ENCODE results near the gene TCL1B. TPM values are rescaled to one million over a fixed set of nuclear protein-coding genes. Genes with fewer than 3 reads are reported as not detected.
"Not testable (repeated sequence)": the region's sequence is repeated elsewhere in the genome, so short reads cannot be mapped to it uniquely, and the experiment has no call there.

TCL1B gene
- polyA plus RNA-seq, 3 donors from 2014 or later = not detected

DNA sequence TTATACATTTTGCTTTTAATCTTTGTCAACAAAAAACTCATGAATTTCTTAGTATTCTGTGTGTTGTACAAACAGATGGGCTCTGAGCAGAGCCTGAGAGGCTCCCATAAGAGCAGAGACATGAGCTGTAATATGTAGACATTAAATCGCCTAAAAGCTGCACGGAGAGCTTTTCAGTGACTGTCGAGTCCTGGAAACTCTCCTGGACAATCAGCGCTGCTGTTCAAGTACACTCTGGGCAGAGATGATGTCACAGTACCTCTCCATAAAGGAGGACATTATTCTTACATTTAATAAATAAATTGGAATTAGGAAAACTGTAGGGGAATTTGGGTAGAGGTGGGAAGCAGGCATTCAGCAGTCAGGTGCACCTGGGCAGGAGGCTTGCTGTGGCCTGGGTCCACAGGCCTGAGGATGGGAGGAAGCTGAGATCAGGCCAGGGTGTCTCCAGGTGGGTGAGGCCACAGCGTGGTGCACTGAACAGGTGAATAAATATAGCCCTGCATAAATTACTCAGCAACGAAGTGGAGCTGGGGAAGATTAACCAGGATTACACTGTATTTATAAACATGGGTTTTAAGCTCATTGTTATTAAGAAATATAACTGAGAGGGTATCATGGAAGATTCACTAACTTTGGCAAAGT lies 41.0 kb downstream of the TCL1B start:
- H3K27me3 Mint-ChIP-seq (ENCODE audit: low read depth in 3 of 3) = peaks cover 0 to 8% (median 5%) of the 10 kb centered on the region in 3 donors
- no peak overlapping the region for H3K27ac Mint-ChIP-seq
- DNase-seq = no peak
- no peak overlapping the region for H3K4me3 Mint-ChIP-seq
- peaks cover 0 to 4% (median 0%) of the 10 kb centered on the region in 3 donors for H3K36me3 Mint-ChIP-seq
- H3K9me3 Mint-ChIP-seq = peaks cover 0 to 13% (median 6%) of the 10 kb centered on the region in 6 donors
- no peaks in the 10 kb centered on the region for H3K4me1 Mint-ChIP-seq

DNA sequence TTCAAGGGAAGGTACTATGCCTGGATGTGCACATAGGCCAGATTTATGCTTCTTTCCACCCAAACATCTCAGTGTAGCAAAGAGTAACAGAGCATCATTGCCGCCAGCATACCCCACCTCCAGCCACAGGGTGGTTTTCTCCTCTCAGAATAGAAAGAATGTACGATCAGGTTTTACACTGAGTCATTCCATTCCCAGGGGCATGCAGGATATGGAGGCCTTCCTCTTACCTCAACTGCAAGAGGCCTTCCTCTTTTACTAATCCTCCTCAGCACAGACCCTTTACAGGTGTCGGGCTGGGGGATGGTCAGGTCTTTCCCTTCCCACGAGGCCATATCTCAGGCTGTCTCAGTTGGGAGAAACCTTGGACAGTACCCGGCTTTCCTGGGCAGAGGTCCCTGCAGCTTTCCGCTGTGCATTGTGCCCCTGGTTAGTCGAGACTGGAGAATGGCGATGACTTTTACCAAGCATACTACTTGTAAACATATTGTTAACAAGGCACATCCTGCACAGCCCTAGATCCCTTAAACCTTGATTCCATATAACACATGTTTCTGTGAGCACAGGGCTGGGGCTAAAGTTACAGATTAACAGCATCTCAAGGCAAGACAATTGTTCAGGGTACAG lies 43.3 kb downstream of the TCL1B start:
- H3K4me1 Mint-ChIP-seq; DNase-seq; H3K27ac Mint-ChIP-seq; H3K27me3 Mint-ChIP-seq (ENCODE audit: low read depth in 3 of 3); H3K9me3 Mint-ChIP-seq; H3K4me3 Mint-ChIP-seq; H3K36me3 Mint-ChIP-seq: not testable (repeated sequence)

DNA sequence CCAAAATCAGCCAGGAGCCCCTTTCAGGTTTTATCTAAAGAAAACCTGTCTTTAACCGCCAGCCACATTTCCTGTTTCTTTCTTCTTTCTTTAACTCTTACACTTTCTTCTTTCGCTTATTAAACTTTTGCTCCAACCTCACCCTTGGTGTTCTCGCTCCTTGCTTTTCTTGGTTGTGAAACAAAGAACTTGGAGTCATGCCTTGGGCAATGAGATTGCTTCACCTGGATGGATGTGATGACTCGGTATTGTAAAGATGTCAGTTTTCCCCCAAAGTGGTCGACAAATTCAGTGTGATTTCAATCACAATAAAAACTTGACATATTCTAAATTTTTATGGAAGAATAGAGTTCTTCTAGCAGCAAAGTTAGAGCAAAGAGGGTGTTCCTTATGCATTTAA lies 43.9 kb downstream of the TCL1B start:
- Mint-ChIP-seq H3K36me3 (no peaks in the 10 kb centered on the region), H3K9me3 (peaks cover 0 to 2% (median 0%) of the 10 kb centered on the region in 6 donors), H3K4me3 (no peak overlapping the region), H3K4me1 (no peaks in the 10 kb centered on the region), H3K27me3 (ENCODE audit: low read depth in 3 of 3) (peaks cover 0 to 8% (median 5%) of the 10 kb centered on the region in 3 donors), H3K27ac (no peak overlapping the region)
- no peak for DNase-seq

DNA sequence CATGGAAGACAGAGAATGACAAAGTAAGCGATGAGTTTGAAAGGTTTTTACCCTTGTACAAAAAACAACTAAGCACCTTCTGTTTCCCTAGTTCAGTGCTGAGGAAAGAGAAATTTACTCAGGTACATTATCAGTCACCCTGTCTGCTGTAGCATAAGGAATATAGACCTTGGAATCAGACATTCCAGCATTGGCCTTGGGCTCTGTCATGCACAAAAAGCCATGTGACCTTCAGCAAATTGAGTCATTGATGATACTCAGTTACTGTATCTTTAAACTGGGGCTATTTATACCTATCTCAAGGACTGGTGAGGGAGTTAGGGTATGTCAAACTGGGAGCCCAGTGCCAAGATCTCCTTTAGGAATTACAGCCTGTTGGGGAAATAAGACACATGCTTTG lies 47.0 kb downstream of the TCL1B start:
- DNase-seq = no peak
- Mint-ChIP-seq H3K27ac (no peak overlapping the region), H3K4me3 (no peak overlapping the region), H3K27me3 (ENCODE audit: low read depth in 3 of 3) (peaks cover 0 to 13% (median 2%) of the 10 kb centered on the region in 3 donors), H3K9me3 (peaks cover 0 to 7% (median 0%) of the 10 kb centered on the region in 6 donors), H3K36me3 (no peaks in the 10 kb centered on the region), H3K4me1 (no peaks in the 10 kb centered on the region)

DNA sequence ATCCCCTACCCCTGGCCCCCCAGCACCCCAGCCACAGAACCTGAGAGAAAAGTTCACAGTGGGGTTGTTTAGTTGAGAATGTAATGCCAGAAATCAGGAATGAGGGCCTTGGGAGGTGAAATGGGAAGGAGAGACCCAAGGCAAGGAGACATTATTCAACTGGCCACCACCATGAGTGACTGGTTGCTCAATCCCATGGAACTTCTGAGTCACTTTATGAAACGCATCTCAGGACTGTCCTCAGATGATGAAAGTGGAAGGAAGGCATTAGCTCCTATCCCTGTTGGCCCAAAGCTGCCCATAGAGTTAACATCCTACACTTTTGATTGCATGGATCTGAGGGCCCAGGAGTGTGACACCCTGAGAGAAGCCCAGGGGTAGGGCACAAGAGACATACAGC lies 53.1 kb downstream of the TCL1B start:
- H3K4me1 Mint-ChIP-seq = peaks cover 6 to 8% of the 10 kb centered on the region in 2 donors
- H3K9me3 Mint-ChIP-seq = peaks cover 2 to 9% (median 6%) of the 10 kb centered on the region in 6 donors
- H3K4me3 Mint-ChIP-seq = no peak overlapping the region
- peak overlapping the region in 2 of 6 donors; percentile 3 to 81 for H3K27ac Mint-ChIP-seq
- H3K36me3 Mint-ChIP-seq = peaks cover 5 to 6% (median 5%) of the 10 kb centered on the region in 3 donors
- H3K27me3 Mint-ChIP-seq (ENCODE audit: low read depth in 3 of 3) = peaks cover 0 to 8% (median 2%) of the 10 kb centered on the region in 3 donors
- DNase-seq = no peak

DNA sequence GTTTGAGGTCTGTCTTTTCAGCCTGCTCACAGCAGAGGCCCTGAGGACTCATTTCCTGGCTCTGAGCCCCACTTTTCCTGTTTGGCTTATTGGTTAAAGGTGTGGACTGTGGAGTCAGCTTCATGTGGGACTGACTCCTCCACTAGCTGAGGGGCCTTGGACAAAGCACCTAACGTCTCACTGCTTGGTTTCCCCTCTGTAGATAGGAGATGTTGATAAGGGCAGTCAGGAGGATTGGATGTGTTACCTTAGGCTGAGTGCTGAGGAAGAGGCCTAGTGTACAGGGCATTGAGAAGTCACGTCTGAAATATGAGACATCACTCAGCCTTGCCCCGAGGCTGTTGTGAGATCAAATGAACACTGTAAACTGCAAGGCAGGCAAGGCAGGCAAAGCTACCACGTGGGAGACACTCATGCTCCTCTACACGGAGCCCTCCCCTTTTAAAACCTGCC lies 54.8 kb downstream of the TCL1B start:
- peaks cover 2 to 7% (median 6%) of the 10 kb centered on the region in 6 donors for H3K9me3 Mint-ChIP-seq
- H3K4me3 Mint-ChIP-seq = no peak overlapping the region
- DNase-seq = no peak
- peaks cover 6 to 8% of the 10 kb centered on the region in 2 donors for H3K4me1 Mint-ChIP-seq
- H3K36me3 Mint-ChIP-seq = peaks cover 5 to 6% (median 5%) of the 10 kb centered on the region in 3 donors
- H3K27ac Mint-ChIP-seq = no peak overlapping the region
- H3K27me3 Mint-ChIP-seq (ENCODE audit: low read depth in 3 of 3) = peaks cover 0 to 3% (median 2%) of the 10 kb centered on the region in 3 donors

DNA sequence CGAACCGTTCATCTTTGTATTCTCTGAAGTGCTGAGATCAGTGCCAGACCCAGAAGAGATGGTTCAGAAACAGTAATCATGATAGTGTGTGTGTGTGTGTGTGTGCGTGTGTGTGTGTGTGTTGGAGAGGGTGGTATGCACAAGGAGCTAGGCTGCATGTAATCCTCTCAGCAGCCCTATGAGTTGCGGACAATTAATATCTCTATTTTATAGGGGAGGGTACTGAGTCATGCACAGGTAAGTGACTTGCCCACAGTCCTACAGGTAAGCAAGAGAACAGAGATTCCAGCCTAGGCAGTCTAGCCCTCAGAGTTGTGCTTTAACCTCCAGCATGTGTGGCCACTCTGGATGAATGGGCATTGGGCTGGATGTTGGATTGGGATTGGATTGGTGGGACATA lies 55.6 kb downstream of the TCL1B start:
- no peak for DNase-seq
- H3K27ac Mint-ChIP-seq = no peak overlapping the region
- H3K4me3 Mint-ChIP-seq = no peak overlapping the region
- H3K27me3 Mint-ChIP-seq (ENCODE audit: low read depth in 3 of 3) = peaks cover 0 to 2% (median 0%) of the 10 kb centered on the region in 3 donors
- H3K4me1 Mint-ChIP-seq = peaks cover 6 to 8% of the 10 kb centered on the region in 2 donors
- peaks cover 1 to 7% (median 6%) of the 10 kb centered on the region in 6 donors for H3K9me3 Mint-ChIP-seq
- H3K36me3 Mint-ChIP-seq = peaks cover 5 to 6% (median 5%) of the 10 kb centered on the region in 3 donors

Other genes with a start within 250 kb of the TCL1B start
- gene SYNE3, start 169.8 kb upstream of the TCL1B start, polyA plus RNA-seq = 1 to 10 TPM in 2 of 3 donors, not detected in 1; 1.0 to 1.4 TPM
- 10 to 100 TPM; 54.5 to 87.1 (median 81.7) TPM for gene GLRX5, start 151.4 kb upstream of the TCL1B start, polyA plus RNA-seq
- gene TCL1A, start 27.7 kb downstream of the TCL1B start, polyA plus RNA-seq = 1 to 10 TPM; 1.2 to 3.2 (median 1.6) TPM
- not detected for gene TUNAR, start 190.4 kb downstream of the TCL1B start, polyA plus RNA-seq